WTC11 (cell line): ENCODE data around the gene KRT23.

Experiments used
- ATF3 ChIP-seq: sonication (generic); formaldehyde crosslinking; conservative IDR thresholded peaks from 2 replicates; pipeline ENCODE4 v1.8.1; 2022; ENCODE audit warnings: mild to moderate bottlenecking, missing genetic modification reagents
- CTCF ChIP-seq: fragments of 200-600 bp; IDR thresholded peaks from 2 replicates; pipeline ENCODE4 v1.8.0; 2022; ENCODE audit warnings: antibody characterized with exemption
- JUN ChIP-seq: sonication (generic); formaldehyde crosslinking; IDR thresholded peaks from 2 replicates; pipeline ENCODE4 v1.8.0; 2023; ENCODE audit warnings: mild to moderate bottlenecking, missing genetic modification reagents
- ZNF423 ChIP-seq: fragments of 250-450 bp; sonication (Bioruptor Pico); IDR thresholded peaks from 2 replicates; pipeline ENCODE4 v2.1.2; 2022; ENCODE audit warnings: mild to moderate bottlenecking, moderate library complexity

- no peak for TF ChIP-seq ZNF423
- TF ChIP-seq CTCF, result no peak
- TF ChIP-seq JUN (CRISPR knock-in tag), result no peak
- TF ChIP-seq ATF3 (CRISPR knock-in tag), result no peak
These were observed 49.2 kb downstream of the KRT23 start for GRCh38 chr17:40888196-40888720.
